ENCODE measurements around the gene SBK3. TPM values are rescaled to one million over a fixed set of nuclear protein-coding genes. Genes with fewer than 3 reads are reported as not detected.
"Not testable (repeated sequence)": the region's sequence is repeated elsewhere in the genome, so short reads cannot be mapped to it uniquely, and the experiment has no call there.

Gene SBK3
- not detected for total RNA-seq

- DNase-seq = no peak
Observed at GRCh38 chr19:55545443-55545842, at the start of gene SBK3. Gene SBK3 (minus strand): TSS chr19:55545543. CDS start chr19:55545543, 0 bp downstream.

DNA sequence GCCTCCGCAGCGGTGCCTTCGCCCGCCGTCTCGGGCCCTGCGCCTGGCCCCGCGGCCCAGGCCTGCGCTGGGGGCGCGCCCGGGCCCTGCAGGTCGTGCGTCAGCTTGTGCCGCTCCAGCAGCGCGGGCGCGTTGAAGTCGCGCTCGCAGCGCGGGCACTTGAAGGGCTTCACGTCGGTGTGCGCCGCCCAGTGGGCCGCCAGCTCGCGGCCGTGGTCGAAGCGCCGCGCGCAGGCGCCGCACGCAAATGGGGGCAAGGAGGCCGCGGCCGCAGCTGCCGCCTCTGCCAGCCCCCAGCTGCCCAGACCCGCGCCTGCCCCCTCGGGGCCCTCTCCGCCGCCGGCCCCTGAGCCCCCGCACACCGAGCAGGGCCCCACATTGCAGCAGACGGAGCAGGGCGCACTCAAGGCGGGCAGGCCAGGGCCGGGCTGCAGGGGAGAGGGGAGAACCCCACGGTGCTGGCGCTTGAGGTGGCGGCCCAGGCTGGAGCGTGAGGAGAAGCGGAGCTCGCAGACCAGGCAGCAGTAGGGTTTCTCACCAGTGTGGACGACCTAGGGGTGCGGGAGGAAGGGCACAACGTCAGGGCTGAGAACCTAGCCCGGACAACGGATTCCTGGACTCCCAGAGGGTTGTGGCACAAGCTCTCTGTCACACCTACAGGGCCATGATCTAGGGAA is 47.9 kb upstream of the SBK3 start:
- no peak for DNase-seq

DNA sequence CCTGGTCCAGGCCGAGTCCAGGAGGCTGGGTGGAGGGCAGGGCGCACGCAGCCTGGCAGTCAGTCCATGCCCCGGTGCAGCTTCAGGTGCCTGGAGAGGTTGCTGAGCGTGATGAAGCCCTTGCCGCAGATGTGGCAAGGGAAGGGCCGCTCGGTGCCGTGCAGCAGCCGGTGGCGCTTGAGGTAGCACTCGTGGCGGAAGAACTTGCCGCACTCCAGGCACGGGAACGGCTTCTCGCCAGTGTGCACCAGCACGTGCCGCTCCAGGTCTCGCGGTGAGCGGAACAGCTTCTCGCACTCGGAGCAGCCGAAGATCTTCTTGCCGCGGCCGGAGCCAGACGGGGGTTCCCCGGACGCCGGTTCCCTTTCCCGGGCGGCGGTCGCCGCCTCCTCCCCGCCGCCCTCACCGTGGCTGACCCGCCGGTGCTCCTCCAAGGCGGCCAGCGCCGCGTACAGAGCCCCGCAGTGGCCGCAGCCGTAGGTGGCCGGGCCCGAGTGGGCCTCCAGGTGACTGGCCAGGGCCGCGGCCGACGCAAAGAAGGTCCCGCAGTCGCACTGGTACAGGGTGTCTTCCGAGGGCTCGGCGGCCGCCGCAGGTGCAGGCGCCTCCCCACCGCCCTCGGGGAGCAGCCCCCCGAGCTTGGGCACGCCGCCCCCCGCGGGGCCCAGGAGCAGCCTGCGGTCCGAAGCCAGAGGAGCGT is 47.2 kb upstream of the SBK3 start:
- no peak for DNase-seq

GRCh38 chr19:55591555-55591954 is 46.2 kb upstream of the SBK3 start:
- DNase-seq = no peak

DNA sequence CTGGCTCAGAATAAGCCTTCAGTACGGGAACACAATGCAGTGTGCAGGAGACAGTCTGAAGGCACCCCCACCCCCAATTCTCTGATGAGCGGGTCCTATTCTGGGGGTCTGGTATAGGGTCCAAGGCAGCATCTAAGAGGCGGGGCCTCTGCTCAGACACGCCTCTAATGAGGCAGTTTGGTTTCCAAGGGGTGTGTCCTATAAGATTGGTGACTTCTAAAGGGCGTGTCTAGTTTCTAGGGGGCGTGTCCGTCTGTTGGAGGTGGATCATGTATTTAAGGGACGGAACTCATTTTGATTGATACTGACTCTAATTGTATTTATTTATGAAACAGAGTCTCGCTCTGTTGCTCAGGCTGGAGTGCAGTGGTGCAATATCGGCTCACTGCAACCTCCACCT is 45.3 kb upstream of the SBK3 start:
- DNase-seq = no peak

- no peak for DNase-seq
Observed at GRCh38 chr19:55590109-55590508, 44.8 kb upstream of the SBK3 start.

DNA sequence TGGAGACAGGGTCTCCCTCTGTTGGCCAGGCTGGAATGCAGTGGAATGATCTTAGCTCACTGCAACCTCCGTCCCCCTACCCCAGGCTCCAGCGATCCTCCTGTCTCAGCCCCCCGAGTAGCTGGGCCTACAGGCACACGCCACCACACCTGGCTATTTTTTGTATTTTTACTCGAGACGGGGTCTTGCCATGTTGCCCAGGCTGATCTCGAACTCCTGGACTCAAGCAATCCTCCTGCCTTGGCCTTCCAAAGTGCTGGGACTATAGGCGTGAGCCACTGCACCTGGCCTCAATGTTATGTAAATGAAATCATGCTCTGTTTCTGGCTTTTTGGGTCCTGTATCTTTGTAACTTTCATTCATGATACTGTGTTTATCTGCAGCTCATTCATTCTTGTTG is 43.4 kb upstream of the SBK3 start:
- no peak for DNase-seq

DNA sequence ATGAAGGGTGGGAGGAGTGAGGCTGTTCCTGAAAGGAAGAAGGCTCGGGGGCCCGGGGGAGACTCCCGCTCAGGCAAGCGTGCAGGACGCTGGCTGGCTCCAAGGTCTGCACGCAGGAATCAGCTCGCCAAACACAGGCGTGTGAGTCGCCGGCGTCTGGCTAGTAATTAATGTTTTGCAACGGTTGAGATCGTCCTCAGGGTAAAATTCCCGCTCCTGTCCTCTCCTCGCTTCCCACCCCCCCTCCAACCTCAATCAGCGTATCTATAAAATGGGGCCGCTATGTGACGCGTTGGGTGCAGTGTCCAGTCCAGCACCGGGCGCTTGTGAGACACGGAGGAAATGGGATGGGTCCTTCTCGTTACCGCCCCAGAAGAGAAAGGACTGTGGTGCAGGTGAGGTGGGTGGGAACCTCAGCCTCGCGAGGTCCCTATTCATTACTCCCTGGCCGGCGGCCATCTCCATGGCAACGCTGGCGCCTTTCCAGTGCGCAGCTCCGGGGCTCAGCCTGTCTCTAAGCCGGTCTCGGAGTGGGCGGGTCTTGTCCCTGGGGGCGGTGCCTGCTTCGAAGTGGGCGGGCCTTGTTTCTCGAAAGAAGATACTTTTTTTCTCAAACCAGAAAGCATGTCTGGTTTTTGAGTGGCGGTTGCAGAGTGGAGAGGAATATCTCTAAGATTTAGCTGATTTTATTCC is 41.8 kb upstream of the SBK3 start:
- DNase-seq = peak; percentile 63

DNA sequence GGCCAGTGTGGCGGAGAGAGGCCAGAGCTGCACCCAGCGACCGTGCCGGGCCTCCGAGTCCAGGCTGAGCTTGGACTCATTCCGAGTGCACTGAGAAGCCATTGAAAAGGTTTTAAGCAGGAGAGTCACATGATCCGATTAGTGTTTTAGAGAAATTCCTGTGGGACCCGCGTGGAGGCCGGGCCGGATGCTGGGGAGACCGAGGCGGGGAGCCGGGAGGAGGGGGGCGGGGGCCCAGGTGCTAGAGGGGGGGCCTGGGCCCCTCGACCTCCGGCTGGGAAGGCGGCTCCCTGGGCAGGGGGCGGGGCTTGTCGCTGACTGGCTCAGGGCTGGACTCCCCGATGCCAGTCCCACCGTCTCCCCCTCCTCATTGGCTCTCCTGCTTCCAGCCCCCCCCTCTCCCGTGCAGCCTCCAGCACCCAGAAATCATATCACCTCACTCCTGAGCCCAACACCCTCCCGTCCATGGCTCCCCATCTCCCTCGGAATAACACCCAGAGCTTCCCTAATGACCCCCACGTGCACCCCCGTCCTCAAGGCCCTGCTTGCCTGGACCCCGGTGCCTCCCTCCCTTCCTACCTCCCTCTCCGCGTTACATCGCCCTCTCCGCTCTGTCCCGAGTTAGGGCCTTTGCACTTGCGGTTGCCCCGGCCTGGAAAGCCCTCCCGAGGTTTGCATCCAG is 40.5 kb upstream of the SBK3 start:
- DNase-seq = peak; percentile 69

DNA sequence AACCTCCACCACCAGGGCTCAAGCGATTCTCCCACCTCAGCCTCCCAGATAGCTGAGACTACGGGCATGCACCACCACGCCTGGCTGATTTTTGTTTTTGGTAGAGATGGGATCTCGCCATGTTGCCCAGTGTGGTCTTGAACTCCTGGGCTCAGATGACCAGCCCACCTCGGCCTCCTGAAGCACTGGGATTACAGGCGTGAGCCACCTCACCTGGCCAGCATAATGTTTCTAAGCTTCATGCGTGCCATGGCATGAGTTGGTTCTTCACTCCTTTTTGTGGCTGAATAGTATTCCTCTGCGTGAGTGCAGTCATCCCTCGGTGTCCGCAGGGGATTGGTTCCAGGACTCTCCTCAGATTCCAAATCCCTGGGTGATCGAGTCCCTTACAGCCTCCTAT is 39.5 kb upstream of the SBK3 start:
- no peak for DNase-seq

GRCh38 chr19:55583897-55584296 is 38.6 kb upstream of the SBK3 start:
- not testable (repeated sequence) for DNase-seq

GRCh38 chr19:55582284-55582683 is 36.9 kb upstream of the SBK3 start:
- not testable (repeated sequence) for DNase-seq

DNA sequence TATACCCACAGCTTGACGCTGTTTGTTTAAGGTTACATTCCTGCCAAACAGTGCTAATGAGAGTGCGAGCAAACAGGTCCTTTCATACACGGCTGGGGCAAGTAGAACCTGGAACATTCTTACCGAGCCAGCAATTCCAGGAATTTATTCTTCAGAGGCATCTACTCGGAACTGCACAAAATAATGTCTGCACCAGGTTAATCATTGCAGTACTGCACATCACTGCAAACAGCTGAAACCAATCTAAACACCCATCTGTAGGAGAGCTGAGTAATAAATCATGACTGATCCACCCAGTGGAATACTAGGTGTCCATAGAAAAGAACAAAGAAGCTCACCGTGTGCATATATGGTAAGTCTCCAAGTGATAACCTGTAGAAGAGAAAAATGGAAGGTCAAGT is 36.5 kb upstream of the SBK3 start:
- DNase-seq = no peak

GRCh38 chr19:55581145-55581822 is 35.9 kb upstream of the SBK3 start:
- DNase-seq = no peak

- peak; percentile 90 for DNase-seq
Observed at GRCh38 chr19:55580628-55581144, 35.3 kb upstream of the SBK3 start, which contains the start of gene ZNF579. Gene ZNF579 (minus strand): TSS chr19:55580848. CDS start chr19:55579639, 1,209 bp downstream.

DNA sequence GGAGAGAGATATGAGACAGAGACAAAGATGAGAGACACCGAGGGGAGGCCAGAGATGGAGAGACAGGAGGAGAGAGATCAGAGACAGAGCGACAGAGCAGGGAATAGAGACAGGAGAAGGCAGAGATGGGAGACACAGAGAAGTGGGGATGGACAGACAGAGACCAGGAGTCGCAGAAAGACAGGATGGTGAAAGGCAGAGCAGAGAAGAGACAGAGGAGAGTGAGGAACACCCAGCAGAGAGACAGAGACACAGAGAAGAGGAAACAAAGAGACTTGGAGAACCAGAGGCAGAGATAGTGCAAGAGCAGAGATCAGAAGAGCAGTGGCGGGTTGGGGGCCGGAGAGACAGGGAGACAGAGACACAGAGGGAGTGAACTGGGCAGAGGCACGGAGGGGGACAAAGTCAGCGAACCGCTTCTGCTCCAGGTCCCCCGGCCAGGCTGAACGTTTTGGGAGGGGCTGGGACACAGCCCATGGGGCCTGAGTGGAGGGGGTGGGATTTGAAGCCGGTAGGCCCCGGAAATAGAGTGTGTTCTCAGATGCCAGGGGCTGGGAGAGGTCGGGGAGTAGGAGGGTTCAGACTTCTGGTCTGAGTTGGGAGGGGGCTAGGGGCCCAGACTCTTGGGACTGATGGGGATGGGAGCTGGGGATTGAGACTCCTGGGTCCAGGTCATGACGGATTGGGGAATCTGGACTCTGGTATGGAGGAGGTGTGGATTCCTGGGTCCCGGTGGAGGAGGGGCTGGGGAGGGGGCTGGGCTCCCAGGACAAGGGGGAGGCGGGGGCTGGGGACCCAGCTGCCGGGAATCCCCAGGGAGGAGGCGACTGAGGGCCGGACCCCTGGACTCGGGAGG is 34.7 kb upstream of the SBK3 start:
- DNase-seq = peak; percentile 24

DNA sequence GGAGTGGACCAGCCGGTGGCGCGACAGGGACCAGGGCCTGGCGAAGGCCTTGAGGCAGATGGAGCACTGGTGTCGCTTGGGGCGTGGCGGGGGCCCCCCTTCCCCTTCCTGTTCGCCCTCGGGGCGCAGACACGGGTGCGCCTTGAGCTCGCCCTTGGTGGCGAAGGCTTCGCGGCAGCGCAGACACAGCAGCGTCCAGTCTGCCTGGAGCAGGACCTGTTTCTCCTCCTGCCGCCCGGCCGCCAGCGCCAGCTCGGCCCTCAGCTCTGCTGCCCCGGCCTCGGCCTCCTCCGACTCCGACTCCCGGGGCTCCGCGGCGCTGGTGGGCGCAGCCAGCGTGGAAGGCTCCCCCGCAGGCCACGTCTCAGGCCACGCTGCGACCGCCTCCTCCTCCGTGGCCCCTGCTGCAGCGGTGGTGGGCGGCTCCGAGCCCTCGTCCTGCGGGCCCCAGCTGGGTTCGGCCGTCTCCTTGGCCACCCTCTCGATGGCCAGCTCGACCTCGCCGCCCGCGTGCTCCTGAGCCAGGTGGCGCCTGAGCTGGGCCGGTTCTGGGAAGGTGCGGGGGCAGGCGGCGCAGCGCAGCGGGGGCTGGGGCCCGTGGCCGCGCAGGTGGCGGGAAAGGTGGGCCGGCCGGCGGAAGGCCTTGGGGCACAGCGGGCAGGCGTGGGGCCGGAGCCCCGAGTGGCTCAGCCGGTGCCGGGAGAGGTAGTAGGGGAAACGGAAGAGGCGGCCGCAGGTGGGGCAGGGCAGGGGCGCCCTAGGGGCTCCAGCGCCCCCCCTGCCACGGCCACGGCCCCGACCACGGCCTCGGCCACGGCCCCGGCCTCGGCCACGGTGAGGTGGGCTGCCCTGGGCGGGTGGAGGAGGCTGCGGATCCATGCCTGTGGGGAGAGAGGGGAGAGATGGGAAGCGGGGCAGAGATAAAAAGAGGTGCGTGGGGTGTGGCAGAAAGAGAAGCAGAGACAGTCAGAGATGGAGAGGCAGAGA is 33.7 kb upstream of the SBK3 start:
- DNase-seq = no peak

- no peak for DNase-seq
Observed at GRCh38 chr19:55578031-55578760, 32.9 kb upstream of the SBK3 start.

- DNase-seq = no peak
Observed at GRCh38 chr19:55576746-55577145, 31.4 kb upstream of the SBK3 start.

Data from skin of body (tissue), 2 donors.